GM21447 (cell line): ENCODE results near the gene HOXB8.

Experiments used
- ATAC-seq: cut with Tn5 transposase; IDR thresholded peaks from one replicate; pipeline ENCODE4 v1.9.1; 2021; ENCODE audit not compliant: unreplicated experiment

HOXB8 gene

GRCh38 chr17:48569674-48570324, 45.3 kb downstream of the HOXB8 start:
- no peak for ATAC-seq

DNA sequence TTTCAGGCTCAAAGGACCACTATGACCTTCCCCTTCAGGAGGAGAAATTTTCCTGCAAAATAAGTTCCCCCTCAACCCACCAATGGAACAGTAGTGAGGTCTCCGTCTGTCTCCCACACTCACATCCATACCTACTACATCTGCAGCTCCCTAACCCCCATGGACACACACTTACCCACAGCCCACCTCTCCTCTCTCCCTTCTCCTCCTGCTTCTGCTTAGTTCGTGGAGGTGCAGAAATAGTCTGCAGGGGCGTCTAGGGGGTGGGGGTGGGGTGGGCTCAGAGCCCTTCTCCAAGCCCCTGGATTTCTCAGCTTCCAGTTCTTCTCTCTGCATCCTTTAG, 45.9 kb downstream of the HOXB8 start:
- no peak for ATAC-seq

- ATAC-seq: no peak
Measured at GRCh38 chr17:48568499-48569239, 46.4 kb downstream of the HOXB8 start.

GRCh38 chr17:48567646-48568354, 47.3 kb downstream of the HOXB8 start:
- ATAC-seq: no peak

- no peak for ATAC-seq
Measured at GRCh38 chr17:48567209-48567608, 47.9 kb downstream of the HOXB8 start.

GRCh38 chr17:48566717-48567116, 48.4 kb downstream of the HOXB8 start:
- ATAC-seq: no peak

DNA sequence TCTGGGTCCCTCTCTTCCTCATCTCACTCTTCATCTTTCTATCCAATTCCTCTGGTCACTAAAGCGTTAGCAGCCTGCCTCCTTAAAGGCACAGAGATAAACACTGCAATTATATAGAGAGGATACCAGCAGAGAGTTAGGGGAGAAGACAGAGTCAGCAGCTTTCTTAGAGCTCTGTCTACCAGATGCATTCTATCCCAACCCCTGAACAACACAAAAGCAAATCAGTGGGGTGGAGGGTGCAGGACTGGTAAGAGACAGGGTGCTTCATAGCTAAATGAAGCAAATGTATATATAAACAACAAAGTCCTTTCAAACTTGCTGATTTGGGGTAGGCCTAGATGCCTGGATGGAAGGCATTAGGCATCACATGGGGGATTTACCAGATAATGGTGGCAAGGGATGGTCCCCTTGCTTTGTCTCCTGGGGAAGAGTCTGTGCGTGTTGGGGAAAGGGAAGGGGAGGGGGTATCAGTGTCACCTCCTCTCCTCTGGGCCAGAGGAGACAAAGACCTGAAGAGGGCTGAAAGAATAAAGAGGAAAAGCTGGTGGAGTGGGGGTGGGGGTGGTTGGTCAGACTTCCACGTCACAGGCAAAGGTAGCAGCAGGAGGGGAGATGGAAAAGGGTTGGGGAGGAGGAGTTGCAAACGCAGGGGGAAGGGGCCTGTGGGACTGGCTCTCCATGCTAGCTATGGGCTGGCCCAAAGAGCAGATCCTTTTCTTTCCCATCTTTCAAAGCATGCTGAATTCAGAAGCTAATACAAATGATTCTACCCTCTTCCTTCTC, 49.0 kb downstream of the HOXB8 start:
- ATAC-seq: no peak

DNA sequence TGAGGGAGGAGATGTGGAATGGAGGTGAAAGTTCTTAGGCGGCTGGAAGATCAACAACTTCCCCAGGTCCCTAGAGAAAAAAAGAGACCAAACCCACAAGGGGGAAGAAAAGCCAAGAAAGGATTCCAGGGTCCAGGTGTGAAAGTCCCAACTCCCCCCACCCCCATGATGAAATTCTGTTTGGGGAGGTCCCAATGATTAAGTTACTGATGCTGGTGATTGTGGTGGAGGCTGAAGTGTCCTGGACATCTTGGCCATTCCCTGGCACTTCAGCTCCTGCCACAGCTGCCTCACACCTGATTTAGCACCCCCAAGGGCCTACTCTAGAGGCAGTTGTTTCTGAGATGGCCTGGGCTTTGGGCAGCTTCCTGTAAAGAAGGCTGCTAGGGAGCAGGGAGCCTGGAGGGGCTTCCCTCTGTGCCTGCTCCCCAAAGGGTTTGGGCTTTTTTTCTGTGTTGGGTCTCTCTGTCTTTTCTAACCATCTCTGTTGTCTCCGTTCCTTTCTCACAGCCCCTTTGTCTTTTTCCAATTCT, 50.0 kb downstream of the HOXB8 start:
- no peak for ATAC-seq

GRCh38 chr17:48564188-48565021, 50.7 kb downstream of the HOXB8 start:
- ATAC-seq: no peak

- ATAC-seq: no peak
Measured at GRCh38 chr17:48563867-48564187, 51.3 kb downstream of the HOXB8 start.

GRCh38 chr17:48563385-48563838, 51.7 kb downstream of the HOXB8 start:
- no peak for ATAC-seq

DNA sequence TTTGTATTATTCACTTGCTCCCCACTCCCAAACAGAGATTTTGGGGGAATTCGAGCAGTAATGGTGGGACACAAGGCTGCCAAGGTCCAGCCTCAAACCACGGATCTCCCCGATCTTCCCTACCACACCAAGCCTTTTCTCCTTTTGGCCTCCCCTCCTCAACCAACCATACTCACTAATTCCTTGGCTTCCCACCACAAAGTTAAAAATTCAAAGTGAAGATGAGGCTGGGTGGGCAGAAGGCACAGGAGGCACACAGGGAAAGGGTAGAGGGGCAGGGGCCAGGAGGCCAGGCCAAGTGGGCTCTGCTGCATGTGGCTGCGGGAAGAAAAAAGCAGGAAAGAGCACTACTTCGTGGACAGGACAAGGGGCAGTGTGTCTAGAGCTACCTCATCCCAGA, 52.2 kb downstream of the HOXB8 start:
- no peak for ATAC-seq
